GM12878 (cell line): ENCODE data around the gene FGF14. TPM values are rescaled to one million over a fixed set of nuclear protein-coding genes. Genes with fewer than 3 reads are reported as not detected.

Source experiments
- BCL11A ChIP-seq: IDR thresholded peaks from 2 replicates; pipeline ENCODE4 v1.6.1; 2011; ENCODE audit warnings: low read depth, low read length
- GABPA ChIP-seq: IDR thresholded peaks from 2 replicates; pipeline ENCODE4 v1.6.1; 2014; ENCODE audit warnings: antibody characterized with exemption, low read depth, mild to moderate bottlenecking, inconsistent platforms
- PAX8 ChIP-seq: fragments of 450-650 bp; IDR thresholded peaks from 2 replicates; pipeline ENCODE4 v1.6.1; 2017; ENCODE audit warnings: mild to moderate bottlenecking, moderate library complexity
- PRDM15 ChIP-seq: fragments of 450-650 bp; formaldehyde crosslinking; IDR thresholded peaks from 2 replicates; pipeline ENCODE4 v1.4.0; 2020; ENCODE audit warnings: mild to moderate bottlenecking, moderate library complexity
- SUZ12 ChIP-seq: fragments of 200-600 bp; sonication (generic); IDR thresholded peaks from one replicate; pipeline ENCODE4 v1.6.1; 2018; ENCODE audit warnings: antibody characterized with exemption, mild to moderate bottlenecking; ENCODE audit not compliant: unreplicated experiment
- TCF12 ChIP-seq: IDR thresholded peaks from 2 replicates; pipeline ENCODE4 v1.6.1; 2011; ENCODE audit warnings: low read depth, mild to moderate bottlenecking, low read length
- ZNF592 ChIP-seq: fragments of 450-650 bp; IDR thresholded peaks from 2 replicates; pipeline ENCODE4 v1.6.1; 2017; ENCODE audit warnings: mild to moderate bottlenecking, moderate library complexity
- polyA plus RNA-seq, 11 experiments: library from polyadenylated mRNA; depleted of rRNA in 4 of 11; unstranded in 6 of 11; stranded (reverse) in 5 of 11; fragments of >200 nt; fragmentation: Nextera tagmentation in 4 of 11; fragmentation: Illumina TruSeq in 1 of 11; extraction: Ambion mirVana in 4 of 11; extraction: Trizol in 1 of 11; gene quantifications; 1 replicate in 1 of 11; 2 replicates in 10 of 11; pipeline versions ENCODE4 v1.2.1 to v1.2.3, GENCODE V29; 2011 to 2016; ENCODE audit warnings: inconsistent platforms in 2 of 11, missing spikeins in 2 of 11, low read depth in 1 of 11
- total RNA-seq, 4 experiments: library from RNA; depleted of rRNA in 3 of 4; stranded (reverse); fragments of >200 nt in 3 of 4; fragmentation: Illumina TruSeq in 1 of 4; extraction: Trizol in 1 of 4; gene quantifications; 2 replicates each; pipeline versions ENCODE4 v1.2.1 to v1.2.3, GENCODE V29; 2013 to 2021

FGF14 gene
- total and polyA plus RNA-seq, 10 of the 15 experiments (the other 5 are each of a cell fraction or from before 2014, with no cell fraction given): under 0.01 to 0.44 (median 0.04) TPM

- TF ChIP-seq PRDM15 (CRISPR knock-in tag) (no peak), ZNF592 (no peak), SUZ12 (no peak), GABPA (no peak), TCF12 (no peak), PAX8 (no peak), BCL11A (no peak)
- TF ChIP-seq, all 136 proteins: peak for 0
Observed at GRCh38 chr13:101707659-101708058, 694.2 kb downstream of the FGF14 start (continued).
